ENCODE data around the gene PARD3B. TPM values are rescaled to one million over a fixed set of nuclear protein-coding genes. Genes with fewer than 3 reads are reported as not detected.

The PARD3B gene
- total and polyA plus RNA-seq, 8 donors: 18.5 to 24.6 (median 21.1) TPM

GRCh38 chr2:205372141-205372540, 826.9 kb downstream of the PARD3B start:
- Histone ChIP-seq H3K27ac (no peak overlapping the region), H3K27me3 (no peaks in the 10 kb centered on the region), H3K4me3 (no peak overlapping the region), H3K36me3 (no peaks in the 10 kb centered on the region), H3K9me3 (no peaks in the 10 kb centered on the region), H3K4me1 (no peaks in the 10 kb centered on the region)
- no peak for TF ChIP-seq CTCF (IDR thresholded peaks at IDR 0.05)
- intact Hi-C loops (cut with DNase I): no loop called here
- ATAC-seq (no peak), DNase-seq (no peak)

- no peak for TF ChIP-seq CTCF (IDR thresholded peaks at IDR 0.05)
- DNase-seq: no peak
- no peaks in the 10 kb centered on the region for H3K4me1 ChIP-seq
- no peaks in the 10 kb centered on the region for H3K9me3 ChIP-seq
- H3K4me3 ChIP-seq: no peak overlapping the region
- H3K36me3 ChIP-seq: no peaks in the 10 kb centered on the region
- ATAC-seq: no peak
- no peaks in the 10 kb centered on the region for H3K27me3 ChIP-seq
- H3K27ac ChIP-seq: no peak overlapping the region
- intact Hi-C loops (cut with DNase I): no loop called here
Observed at GRCh38 chr2:205375461-205376448, 830.5 kb downstream of the PARD3B start.

DNA sequence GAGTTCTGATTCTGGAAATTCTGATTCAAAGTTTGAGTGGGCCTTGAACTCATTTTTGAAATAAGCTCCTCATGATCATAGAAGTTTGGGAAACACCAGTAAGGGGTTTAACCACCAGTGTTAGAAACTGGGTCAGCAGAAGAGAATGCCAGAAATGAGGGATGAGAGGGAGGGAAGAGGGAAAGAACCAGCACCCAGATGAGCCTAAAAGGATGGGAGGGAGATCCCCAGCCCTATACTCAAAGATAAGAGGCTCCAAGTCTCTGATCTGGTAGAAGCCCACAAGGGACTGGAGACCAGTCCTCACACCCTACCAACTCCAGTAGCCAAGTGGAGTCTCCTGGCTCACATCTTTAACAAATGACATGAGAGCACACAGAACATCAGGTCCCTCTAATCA, 832.0 kb downstream of the PARD3B start:
- TF ChIP-seq CTCF (IDR thresholded peaks at IDR 0.05): no peak
- no peak overlapping the region for H3K27ac ChIP-seq

GRCh38 chr2:205383601-205384000, 838.3 kb downstream of the PARD3B start:
- Histone ChIP-seq H3K4me3 (no peak overlapping the region), H3K27me3 (no peaks in the 10 kb centered on the region), H3K4me1 (no peaks in the 10 kb centered on the region), H3K9me3 (no peaks in the 10 kb centered on the region), H3K36me3 (no peaks in the 10 kb centered on the region), H3K27ac (no peak overlapping the region)
- no peak for TF ChIP-seq CTCF (IDR thresholded peaks at IDR 0.05)
- intact Hi-C loops (cut with DNase I): no loop called here
- DNase-seq (no peak), ATAC-seq (no peak)

More for the DNA sequence above, 832.0 kb downstream of the PARD3B start:
- intact Hi-C loops (cut with DNase I): no loop called here
- DNase-seq (no peak), ATAC-seq (no peak)
- H3K36me3 ChIP-seq: no peaks in the 10 kb centered on the region
- no peaks in the 10 kb centered on the region for H3K9me3 ChIP-seq
- no peak overlapping the region for H3K4me3 ChIP-seq
- H3K27me3 ChIP-seq: no peaks in the 10 kb centered on the region
- no peaks in the 10 kb centered on the region for H3K4me1 ChIP-seq

- Histone ChIP-seq H3K36me3 (no peaks in the 10 kb centered on the region), H3K9me3 (no peaks in the 10 kb centered on the region), H3K4me1 (no peaks in the 10 kb centered on the region), H3K27me3 (no peaks in the 10 kb centered on the region), H3K4me3 (no peak overlapping the region), H3K27ac (no peak overlapping the region)
- DNase-seq (no peak), ATAC-seq (no peak)
- intact Hi-C loops (cut with DNase I): no loop called here
- no peak for TF ChIP-seq CTCF (IDR thresholded peaks at IDR 0.05)
Observed at GRCh38 chr2:205386109-205386508, 840.8 kb downstream of the PARD3B start.
